ACHN (cell line): ENCODE results near the gene OTUD1.
"Not testable (repeated sequence)": the region's sequence is repeated elsewhere in the genome, so short reads cannot be mapped to it uniquely, and the experiment has no call there.

Experiments used
- DNase-seq: peaks from one replicate; pipeline ENCODE4 v3.0.0-alpha.2; 2015
- in situ Hi-C: cut with HindIII; loops from 2 replicates; pipeline ENCODE4 v1.10.0; 2017; ENCODE audit warnings: low sequenced_read_pairs, low pct_ligation_motif_present, low pct_unique_long_range_greater_than_20kb

The OTUD1 gene

GRCh38 chr10:23438547-23439451, at the start of gene OTUD1:
Gene OTUD1 (plus strand): TSS chr10:23439075. CDS start chr10:23439458, 383 bp downstream.
- in situ Hi-C loops: no loop called here
- DNase-seq: peak; percentile 89

GRCh38 chr10:23390408-23390807, 48.5 kb upstream of the OTUD1 start:
- DNase-seq, in situ Hi-C loops: not testable (repeated sequence)

GRCh38 chr10:23390809-23391208, 48.1 kb upstream of the OTUD1 start:
- DNase-seq: no peak
- in situ Hi-C loops: no loop called here

- in situ Hi-C loops: no loop called here
- no peak for DNase-seq
These were observed 47.1 kb upstream of the OTUD1 start for GRCh38 chr10:23391821-23392220.

DNA sequence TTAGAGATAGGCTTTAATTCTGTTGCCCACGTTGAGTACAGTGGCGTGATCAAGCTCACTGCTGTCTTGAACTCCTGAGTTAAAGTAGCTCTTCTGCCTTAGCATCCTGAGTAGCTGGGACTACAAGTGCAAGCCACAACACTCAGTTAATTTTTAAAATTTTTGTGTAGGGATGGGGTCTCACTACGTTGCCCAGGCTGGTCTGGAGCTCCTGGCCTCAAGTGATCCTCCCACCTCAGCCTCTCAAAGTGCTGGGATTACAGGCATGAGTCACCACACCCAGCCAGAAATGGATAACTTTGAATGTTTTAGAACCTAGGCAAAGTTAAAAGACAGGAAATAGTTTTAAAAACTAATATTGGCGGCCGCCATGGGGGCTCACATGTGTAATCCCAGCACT, 43.9 kb upstream of the OTUD1 start:
- DNase-seq: no peak
- in situ Hi-C loops: no loop called here

GRCh38 chr10:23396695-23397094, 42.2 kb upstream of the OTUD1 start:
- in situ Hi-C loops: no loop called here
- DNase-seq: no peak

DNA sequence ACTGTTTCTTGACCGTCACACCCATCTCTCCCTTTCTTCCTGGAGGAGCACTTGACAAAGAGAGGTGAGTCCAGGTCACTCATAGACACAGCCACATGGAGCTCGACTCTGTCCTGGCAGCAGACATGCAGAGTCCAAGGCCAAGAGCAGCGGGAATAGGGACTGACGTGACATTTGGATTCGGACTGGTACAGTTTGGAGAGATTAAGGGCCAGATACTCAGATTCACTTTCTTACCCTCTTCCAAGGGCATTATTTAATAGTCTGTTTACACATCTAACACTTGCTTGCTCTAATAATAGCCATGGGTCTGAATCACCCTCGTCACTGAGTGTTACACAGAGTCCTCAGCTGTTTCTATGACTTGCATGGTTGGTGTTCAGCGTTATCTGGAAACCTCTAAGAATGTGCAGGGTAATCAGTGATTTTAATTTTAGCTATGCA, 39.2 kb upstream of the OTUD1 start:
- DNase-seq: no peak
- in situ Hi-C loops: no loop called here

- DNase-seq: no peak
- in situ Hi-C loops: no loop called here
These were observed 36.0 kb upstream of the OTUD1 start for GRCh38 chr10:23402856-23403255.

DNA sequence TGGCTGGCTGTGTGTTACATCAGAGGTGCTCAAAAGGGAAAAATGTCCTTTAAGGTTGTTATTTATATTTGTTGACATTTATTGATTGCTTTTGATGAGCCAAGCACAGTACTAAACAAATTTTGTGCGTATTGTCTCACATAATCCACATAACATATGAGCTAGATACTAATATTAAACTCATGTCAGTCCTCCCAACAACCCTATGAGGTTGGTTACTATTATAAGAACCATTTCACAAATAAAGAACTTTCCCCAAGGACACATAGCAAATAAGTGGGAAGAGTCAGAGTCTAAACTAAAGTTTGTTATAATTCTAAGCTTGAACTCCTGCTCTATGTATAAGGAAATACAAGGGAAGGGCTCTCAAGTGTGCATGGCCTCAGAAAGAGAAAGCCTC, 35.6 kb upstream of the OTUD1 start:
- no peak for DNase-seq
- in situ Hi-C loops: no loop called here

DNA sequence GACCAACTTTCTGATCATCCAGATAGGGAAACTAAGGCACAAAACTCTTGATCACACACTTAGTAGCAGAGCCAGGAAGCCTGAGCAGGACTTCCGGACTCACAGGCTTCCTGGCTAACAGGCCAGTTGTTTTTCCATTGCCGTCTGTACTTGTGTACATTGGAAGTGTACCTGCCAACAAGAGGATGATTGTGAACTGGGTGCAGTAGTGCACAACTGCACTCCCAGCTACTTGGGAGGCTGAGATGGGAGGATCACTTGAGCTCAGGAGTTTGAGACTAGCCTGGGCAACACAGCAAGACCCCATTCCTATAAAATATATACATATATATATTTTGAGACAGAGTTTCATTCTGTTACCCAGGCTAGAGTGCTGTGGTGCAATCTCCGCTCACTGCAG, 35.2 kb upstream of the OTUD1 start:
- in situ Hi-C loops: no loop called here
- DNase-seq: no peak

DNA sequence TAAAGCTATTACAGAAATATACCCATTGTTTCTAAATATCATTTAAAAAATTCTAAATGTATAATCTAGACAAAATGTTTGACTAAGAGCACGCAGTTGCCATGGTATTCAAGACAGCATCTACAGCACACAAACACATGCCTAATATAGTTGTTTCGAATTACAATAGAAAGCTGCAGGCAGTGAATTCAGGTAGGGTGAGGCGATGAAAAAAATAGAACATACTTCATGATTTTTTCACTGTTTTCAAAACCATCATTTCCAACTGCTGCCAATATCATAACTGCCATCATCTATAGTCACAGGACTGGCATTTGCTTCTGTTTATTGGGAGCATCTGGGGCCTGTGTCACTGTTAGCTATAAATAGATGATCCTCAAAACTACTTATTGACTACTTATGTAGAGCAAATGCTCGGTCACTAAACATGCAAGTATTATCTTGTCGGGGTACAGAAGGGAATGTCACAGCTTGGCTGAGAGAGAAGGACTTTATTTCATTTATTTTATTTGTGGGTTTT, 34.4 kb upstream of the OTUD1 start:
- no peak for DNase-seq
- in situ Hi-C loops: no loop called here

DNA sequence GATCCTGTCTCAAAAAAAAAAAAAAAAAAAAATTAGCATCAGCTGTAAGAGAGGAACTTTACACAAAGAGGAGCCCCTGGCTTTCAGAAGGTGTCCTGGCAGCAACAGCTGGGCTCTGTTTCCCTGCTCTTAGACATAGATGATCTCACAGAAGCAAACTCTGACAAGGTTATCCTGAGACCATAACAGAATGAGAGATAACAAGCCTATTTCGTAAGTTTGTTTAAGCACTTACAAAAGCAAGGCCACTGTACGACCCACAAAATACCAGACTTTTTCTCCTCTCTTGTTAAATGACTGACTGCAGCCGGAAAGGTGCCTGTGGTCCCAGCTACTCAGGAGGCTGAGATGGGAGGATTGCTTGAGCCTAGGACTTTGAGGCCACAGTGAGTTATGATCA, 33.3 kb upstream of the OTUD1 start:
- no peak for DNase-seq
- in situ Hi-C loops: no loop called here

DNA sequence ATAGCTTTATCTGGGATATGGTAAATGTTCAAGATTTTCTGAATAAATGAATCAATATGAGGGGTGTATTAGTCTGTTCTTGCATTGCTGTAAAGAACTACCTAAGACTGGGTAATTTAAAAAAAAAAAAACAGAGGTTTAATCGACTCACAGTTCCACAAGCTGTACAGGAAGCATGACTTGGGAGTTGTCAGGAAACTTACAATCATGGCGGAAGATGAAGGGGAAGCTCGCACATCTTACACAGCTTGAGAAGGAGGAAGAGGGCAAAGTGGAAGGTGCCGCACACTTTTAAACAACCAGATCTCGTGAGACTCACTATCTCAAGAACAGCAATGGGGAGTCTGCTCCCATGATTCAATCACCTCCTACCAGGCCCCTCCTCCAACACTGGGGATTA, 32.5 kb upstream of the OTUD1 start:
- DNase-seq: no peak
- in situ Hi-C loops: no loop called here

GRCh38 chr10:23408330-23408976, 30.4 kb upstream of the OTUD1 start:
- in situ Hi-C loops: no loop called here

GRCh38 chr10:23412223-23412622, 26.7 kb upstream of the OTUD1 start:
- no peak for DNase-seq
- in situ Hi-C loops: no loop called here

More at GRCh38 chr10:23408330-23408976, 30.4 kb upstream of the OTUD1 start:
- DNase-seq: no peak

DNA sequence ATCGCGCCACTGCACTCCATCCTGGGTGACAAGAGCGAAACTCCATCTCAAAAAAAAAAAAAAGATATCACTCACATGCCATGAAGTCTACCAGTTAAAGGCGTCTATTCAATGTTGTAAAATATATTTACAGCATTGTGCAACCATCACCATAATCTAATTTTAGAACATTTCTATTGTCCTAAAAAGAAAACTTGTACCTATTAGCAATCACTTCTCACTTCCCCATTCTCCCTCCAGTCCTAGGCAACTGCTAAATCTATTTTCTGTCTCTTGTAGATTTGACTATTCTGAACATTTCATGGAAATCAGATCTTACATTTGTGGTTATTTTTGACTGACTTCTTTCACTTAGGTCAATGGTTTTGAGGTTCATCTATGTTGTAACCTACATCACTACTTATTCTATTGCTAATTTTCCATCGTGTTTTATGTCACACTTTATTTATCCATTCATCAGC, 25.2 kb upstream of the OTUD1 start:
- no peak for DNase-seq
- in situ Hi-C loops: no loop called here

DNA sequence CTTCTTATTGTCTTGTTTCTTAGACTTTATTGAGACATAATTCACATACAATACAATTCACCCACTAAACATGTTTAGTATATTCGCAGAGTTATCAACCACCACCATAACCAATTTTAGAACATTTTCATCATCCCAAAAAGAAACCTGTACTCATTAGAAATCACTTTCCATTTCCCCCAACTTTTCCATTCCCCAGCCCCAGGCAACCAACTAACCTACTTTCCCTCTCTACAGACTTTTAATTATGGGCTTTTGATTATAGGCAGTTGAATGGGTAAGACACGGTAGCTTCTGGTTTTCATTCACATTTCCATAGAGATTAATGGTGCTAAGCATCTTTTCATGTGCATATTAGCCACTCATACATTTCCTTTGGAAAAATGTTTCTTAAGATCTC, 24.2 kb upstream of the OTUD1 start:
- no peak for DNase-seq
- in situ Hi-C loops: no loop called here

- DNase-seq: no peak
- in situ Hi-C loops: no loop called here
These were observed 21.6 kb upstream of the OTUD1 start for GRCh38 chr10:23417254-23417653.

DNA sequence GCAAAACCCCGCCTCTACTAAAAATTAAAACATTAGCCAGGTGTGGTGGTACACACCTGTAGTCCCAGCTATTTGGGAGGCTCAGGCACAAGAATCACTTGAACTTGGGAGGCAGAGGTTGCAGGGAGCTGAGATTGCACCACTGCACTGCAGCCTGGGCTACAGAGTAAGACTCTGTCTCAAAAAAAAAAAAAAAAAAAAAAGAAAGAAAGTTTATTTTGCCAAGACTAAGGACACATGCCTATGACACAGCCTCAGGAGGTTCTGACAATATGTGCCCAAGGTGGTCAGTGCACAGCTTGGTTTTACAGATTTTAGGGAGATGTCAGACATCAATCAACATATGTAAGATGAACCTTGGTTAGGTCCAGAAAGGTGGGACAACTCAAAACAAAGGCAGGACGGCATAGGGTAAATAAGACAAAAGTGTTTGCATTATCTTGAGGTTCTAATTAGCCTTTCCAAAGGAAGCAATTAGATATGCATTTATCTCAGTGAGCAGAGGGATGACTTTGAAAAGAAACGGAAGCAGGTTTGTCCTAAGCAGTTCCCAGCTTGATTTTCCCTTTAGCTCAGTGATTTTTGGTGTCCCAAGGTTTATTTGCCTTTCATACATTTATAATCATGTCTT, 20.7 kb upstream of the OTUD1 start:
- DNase-seq: no peak
- in situ Hi-C loops: no loop called here
